Measurements from ENCODE around the gene LMX1A.

The LMX1A gene

DNA sequence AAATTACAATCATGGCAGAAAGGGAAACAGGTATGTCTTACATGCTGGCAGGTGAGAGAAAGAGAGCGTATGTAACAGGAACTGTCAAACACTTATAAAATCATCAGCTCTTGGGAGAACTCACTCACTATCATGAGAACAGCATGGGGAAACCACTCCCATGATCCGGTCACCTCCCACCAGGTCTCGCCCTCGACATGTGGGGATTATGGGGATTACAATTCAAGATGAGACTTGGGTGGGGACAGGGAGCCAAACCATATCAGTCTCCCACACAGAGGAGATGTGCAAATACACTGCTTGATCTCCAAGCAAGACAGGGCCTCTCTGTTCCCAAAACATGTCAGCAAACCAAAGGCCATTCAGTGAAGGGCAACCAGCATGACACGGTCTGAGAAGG is 27.4 kb downstream of the LMX1A start:
- TF ChIP-seq YY1 (IDR thresholded peaks at IDR 0.05; ENCODE audit: low read depth) = no peak

- no peak for TF ChIP-seq TAF1 (IDR thresholded peaks at IDR 0.05; ENCODE audit: low read depth)
- no peak for TF ChIP-seq CREB1 (IDR thresholded peaks at IDR 0.05; ENCODE audit: low read depth)
- no peak for TF ChIP-seq MAX (IDR thresholded peaks at IDR 0.05)
- no peak for TF ChIP-seq CEBPB (IDR thresholded peaks at IDR 0.05)
- TF ChIP-seq EP300 (IDR thresholded peaks at IDR 0.05; ENCODE audit: borderline replicate concordance) = no peak
- TF ChIP-seq ZBTB7A (IDR thresholded peaks at IDR 0.05; ENCODE audit: low read depth) = no peak
- TF ChIP-seq NFIC (IDR thresholded peaks at IDR 0.05) = no peak
- TF ChIP-seq RAD21 (IDR thresholded peaks at IDR 0.05; ENCODE audit: low read depth) = no peak
- no peak for TF ChIP-seq YY1 (IDR thresholded peaks at IDR 0.05; ENCODE audit: low read depth)
- TF ChIP-seq REST (IDR thresholded peaks at IDR 0.05; ENCODE audit: low read depth) = no peak
- TF ChIP-seq TEAD4 (IDR thresholded peaks at IDR 0.05) = no peak
- TF ChIP-seq USF1 (IDR thresholded peaks at IDR 0.05) = no peak
- no peak for TF ChIP-seq TCF12 (IDR thresholded peaks at IDR 0.05; ENCODE audit: low read depth)
- no peak for TF ChIP-seq EGR1 (IDR thresholded peaks at IDR 0.05)
- TF ChIP-seq FOXM1 (IDR thresholded peaks at IDR 0.05; ENCODE audit: borderline replicate concordance, low read depth) = no peak
These were observed 28.4 kb downstream of the LMX1A start for GRCh38 chr1:165328136-165328535.

DNA sequence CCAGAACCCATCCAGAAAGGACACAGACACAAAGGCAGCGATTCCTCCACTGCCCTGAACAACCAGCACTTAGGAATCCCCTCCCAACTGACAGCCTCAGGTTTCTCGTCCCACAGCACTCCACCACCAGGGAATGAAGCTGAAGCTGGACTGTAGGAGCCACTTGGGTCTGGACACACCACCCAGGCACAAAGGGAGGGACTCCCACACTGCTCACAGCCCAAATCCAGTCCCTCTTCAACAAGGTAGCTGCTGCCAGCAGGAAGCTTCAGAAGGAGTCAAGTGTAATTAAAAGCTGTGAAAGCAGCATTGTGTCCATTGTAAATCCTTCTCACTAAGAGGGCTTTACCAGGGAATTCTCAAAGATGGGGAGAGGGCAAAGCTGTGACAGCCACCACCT is 29.0 kb downstream of the LMX1A start:
- TF ChIP-seq NFIC (IDR thresholded peaks at IDR 0.05) (no peak), EGR1 (IDR thresholded peaks at IDR 0.05) (no peak), CREB1 (IDR thresholded peaks at IDR 0.05; ENCODE audit: low read depth) (no peak), CEBPB (IDR thresholded peaks at IDR 0.05) (no peak), MAX (IDR thresholded peaks at IDR 0.05) (no peak), RAD21 (IDR thresholded peaks at IDR 0.05; ENCODE audit: low read depth) (no peak), ZBTB7A (IDR thresholded peaks at IDR 0.05; ENCODE audit: low read depth) (no peak), TEAD4 (IDR thresholded peaks at IDR 0.05) (no peak), TCF12 (IDR thresholded peaks at IDR 0.05; ENCODE audit: low read depth) (no peak), USF1 (IDR thresholded peaks at IDR 0.05) (no peak), YY1 (IDR thresholded peaks at IDR 0.05; ENCODE audit: low read depth) (no peak), EP300 (IDR thresholded peaks at IDR 0.05; ENCODE audit: borderline replicate concordance) (no peak), TAF1 (IDR thresholded peaks at IDR 0.05; ENCODE audit: low read depth) (no peak)

DNA sequence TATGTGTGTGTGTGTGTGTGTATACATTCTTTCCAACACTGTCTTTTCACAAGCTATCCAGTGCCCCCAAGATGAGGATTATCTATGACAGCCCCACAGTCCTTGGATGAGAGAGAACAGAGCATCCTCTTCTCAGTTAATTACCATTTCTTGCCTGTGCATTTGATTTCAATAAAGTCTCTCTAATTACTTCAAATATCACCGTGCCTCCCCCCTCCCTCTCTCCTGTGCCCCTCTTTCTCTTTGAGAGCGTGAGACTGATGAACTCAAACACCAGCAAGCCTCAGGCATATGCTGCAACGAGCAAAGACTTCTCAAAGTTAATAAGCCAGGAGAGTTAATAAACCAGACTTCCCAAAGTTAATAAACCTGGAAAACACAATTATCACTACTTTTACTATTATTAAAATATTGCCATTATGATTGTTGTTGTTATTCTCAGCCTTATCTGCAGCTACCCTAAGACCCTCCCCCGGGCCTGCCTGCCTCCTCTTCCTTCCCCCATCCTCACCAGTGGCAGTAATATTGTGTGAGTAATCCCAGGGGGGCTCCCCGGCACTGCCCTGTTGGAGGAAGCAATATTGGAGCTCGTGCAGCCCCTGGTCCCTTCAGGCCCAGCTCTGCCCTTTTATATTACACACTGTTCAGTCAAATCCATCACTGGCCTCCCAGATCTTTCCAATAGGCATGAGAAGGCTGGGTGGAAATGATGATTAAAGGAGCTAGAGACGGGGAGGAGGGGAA is 30.9 kb downstream of the LMX1A start:
- no peak for TF ChIP-seq USF1 (IDR thresholded peaks at IDR 0.05)
- TF ChIP-seq CREB1 (IDR thresholded peaks at IDR 0.05; ENCODE audit: low read depth) = no peak
- TF ChIP-seq RAD21 (IDR thresholded peaks at IDR 0.05; ENCODE audit: low read depth) = no peak
- TF ChIP-seq EGR1 (IDR thresholded peaks at IDR 0.05) = no peak
- TF ChIP-seq TEAD4 (IDR thresholded peaks at IDR 0.05) = no peak
- TF ChIP-seq FOXM1 (IDR thresholded peaks at IDR 0.05; ENCODE audit: borderline replicate concordance, low read depth) = no peak
- no peak for TF ChIP-seq REST (IDR thresholded peaks at IDR 0.05; ENCODE audit: low read depth)
- TF ChIP-seq ZBTB7A (IDR thresholded peaks at IDR 0.05; ENCODE audit: low read depth) = no peak
- no peak for TF ChIP-seq TCF12 (IDR thresholded peaks at IDR 0.05; ENCODE audit: low read depth)
- TF ChIP-seq CEBPB (IDR thresholded peaks at IDR 0.05) = no peak
- no peak for TF ChIP-seq EP300 (IDR thresholded peaks at IDR 0.05; ENCODE audit: borderline replicate concordance)
- no peak for TF ChIP-seq MAX (IDR thresholded peaks at IDR 0.05)
- TF ChIP-seq YY1 (IDR thresholded peaks at IDR 0.05; ENCODE audit: low read depth) = no peak
- TF ChIP-seq NFIC (IDR thresholded peaks at IDR 0.05) = no peak

DNA sequence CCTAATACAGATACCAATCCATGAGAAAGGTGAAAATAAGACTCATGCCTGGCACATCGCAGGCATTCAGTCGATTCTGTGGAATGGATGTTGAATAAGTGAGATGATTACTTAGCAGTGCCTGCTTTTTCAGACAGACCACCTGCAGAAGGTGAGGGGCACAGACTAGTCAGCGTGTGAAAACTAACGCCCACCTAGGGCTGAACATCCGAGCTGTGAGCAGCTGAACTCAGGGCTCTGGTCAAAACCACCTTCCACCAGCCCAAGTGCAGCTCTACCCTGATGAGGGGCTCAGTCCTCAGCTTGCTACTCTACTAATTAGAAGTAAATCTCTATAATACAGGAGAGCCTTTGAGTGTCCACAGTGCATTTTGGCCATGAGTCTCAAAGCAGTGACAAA is 32.5 kb downstream of the LMX1A start:
- TF ChIP-seq RAD21 (IDR thresholded peaks at IDR 0.05; ENCODE audit: low read depth) (no peak), ZBTB7A (IDR thresholded peaks at IDR 0.05; ENCODE audit: low read depth) (no peak), FOXM1 (IDR thresholded peaks at IDR 0.05; ENCODE audit: borderline replicate concordance, low read depth) (no peak), EGR1 (IDR thresholded peaks at IDR 0.05) (no peak), MAX (IDR thresholded peaks at IDR 0.05) (no peak), CEBPB (IDR thresholded peaks at IDR 0.05) (no peak), USF1 (IDR thresholded peaks at IDR 0.05) (no peak), TCF12 (IDR thresholded peaks at IDR 0.05; ENCODE audit: low read depth) (no peak), TEAD4 (IDR thresholded peaks at IDR 0.05) (no peak), YY1 (IDR thresholded peaks at IDR 0.05; ENCODE audit: low read depth) (no peak), NFIC (IDR thresholded peaks at IDR 0.05) (no peak), REST (IDR thresholded peaks at IDR 0.05; ENCODE audit: low read depth) (no peak), EP300 (IDR thresholded peaks at IDR 0.05; ENCODE audit: borderline replicate concordance) (no peak), TAF1 (IDR thresholded peaks at IDR 0.05; ENCODE audit: low read depth) (no peak)
